Left lung (tissue), 10 donors: ENCODE data around the gene PRCC. TPM values are rescaled to one million over a fixed set of nuclear protein-coding genes. Genes with fewer than 3 reads are reported as not detected.

Source experiments
- ATAC-seq: fragments of 200-7000 bp; cut with Tn5 transposase; one replicate; pipeline ENCODE4 v1.9.1; 2020; ENCODE audit warnings: moderate library complexity
- DNase-seq, 4 donors: peaks; one replicate each; pipeline ENCODE4 v3.0.0-alpha.2; 2013 to 2020
- H3K27ac ChIP-seq, 2 donors: fragments of 200-600 bp; sonication (generic) in 1 of 2; one replicate each; pipeline versions ENCODE4 v1.5.0 to v1.8.0; 2020 to 2021
- H3K27me3 ChIP-seq, 2 donors: fragments of 200-600 bp; sonication (generic) in 1 of 2; one replicate each; pipeline versions ENCODE4 v1.5.0 to v1.8.0; 2020 to 2021
- H3K36me3 ChIP-seq, 2 donors: fragments of 200-600 bp; sonication (generic) in 1 of 2; one replicate each; pipeline versions ENCODE4 v1.5.0 to v1.8.0; 2020 to 2021
- H3K4me1 ChIP-seq, 2 donors: fragments of 200-600 bp; one replicate each; pipeline ENCODE4 v1.8.0; 2021
- H3K4me3 ChIP-seq, 2 donors: fragments of 200-600 bp; sonication (generic) in 1 of 2; one replicate each; pipeline versions ENCODE4 v1.5.0 to v1.8.0; 2020 to 2021; ENCODE audit warnings: mild to moderate bottlenecking in 1 of 2
- H3K9me3 ChIP-seq, 2 donors: fragments of 200-600 bp; sonication (generic) in 1 of 2; one replicate each; pipeline versions ENCODE4 v1.5.0 to v1.8.0; 2020 to 2021
- CTCF ChIP-seq, 2 donors: fragments of 200-600 bp; sonication (generic) in 1 of 2; IDR thresholded peaks; one replicate each; pipeline versions ENCODE4 v1.5.0 to v1.8.0; 2021; ENCODE audit warnings: antibody characterized with exemption in 2 of 2
- intact Hi-C, 2 donors: fragments of 100-400 bp; cut with DNase I; formaldehyde crosslinking; loops; one replicate each; pipeline versions ENCODE4 v1.11.2 to v1.14.2; 2022
- polyA plus RNA-seq, 6 donors: library from polyadenylated mRNA; unstranded; fragments of 120-200 nt; gene quantifications; one replicate each; pipeline ENCODE4 v1.2.1, GENCODE V29; 2013; ENCODE audit not compliant: insufficient read length in 6 of 6
- total RNA-seq, 2 donors: library from RNA; stranded (reverse); fragmentation: NEBNext Ultra II Directional; extraction: Animal tissue kit (Norgen Biotek cat#: 25700); gene quantifications; one replicate each; pipeline ENCODE4 v1.2.1, GENCODE V29; 2021
- donor health status: DM: no; HTN: yes; CAD: no.
- donor health status: DM: no; HTN: no; CAD: no.

The PRCC gene
- total and polyA plus RNA-seq, 8 donors, result 40.7 to 106 (median 96.3) TPM

- DNase-seq (no peak), ATAC-seq (no peak)
- H3K27me3 ChIP-seq, result peaks cover 0 to 29% of the 10 kb centered on the region in 2 donors
- H3K36me3 ChIP-seq, result no peaks in the 10 kb centered on the region
- peaks cover 10 to 28% of the 10 kb centered on the region in 2 donors for H3K4me1 ChIP-seq
- peak overlapping the region; percentile 35 to 39 for H3K4me3 ChIP-seq
- H3K27ac ChIP-seq, result no peak overlapping the region
- no peaks in the 10 kb centered on the region for H3K9me3 ChIP-seq
- no peak for TF ChIP-seq CTCF (IDR thresholded peaks at IDR 0.05)
- intact Hi-C loops, result no loop called here
Measured at GRCh38 chr1:156813298-156813697, 46.0 kb downstream of the PRCC start.

- ATAC-seq (peak; percentile 90), DNase-seq (peak in 3 of 4 donors; percentile 65 to 93 (median 66))
- Histone ChIP-seq H3K4me3 (peak overlapping the region; percentile 35 to 39), H3K36me3 (no peaks in the 10 kb centered on the region), H3K27me3 (peaks cover 0 to 29% of the 10 kb centered on the region in 2 donors), H3K9me3 (no peaks in the 10 kb centered on the region), H3K27ac (no peak overlapping the region), H3K4me1 (peaks cover 10 to 28% of the 10 kb centered on the region in 2 donors)
- TF ChIP-seq CTCF (IDR thresholded peaks at IDR 0.05), result peak; percentile 46
- intact Hi-C loops, result no loop called here
Measured at GRCh38 chr1:156813750-156814570, 46.6 kb downstream of the PRCC start.

GRCh38 chr1:156814571-156815260 is 47.4 kb downstream of the PRCC start:
- Histone ChIP-seq H3K9me3 (no peaks in the 10 kb centered on the region), H3K4me1 (peaks cover 10 to 28% of the 10 kb centered on the region in 2 donors), H3K4me3 (peak overlapping the region in 1 of 2 donors; percentile 39), H3K36me3 (no peaks in the 10 kb centered on the region), H3K27me3 (peaks cover 0 to 29% of the 10 kb centered on the region in 2 donors), H3K27ac (no peak overlapping the region)
- ATAC-seq (peak; percentile 4), DNase-seq (peak in 1 of 4 donors; percentile 72)
- TF ChIP-seq CTCF (IDR thresholded peaks at IDR 0.05), result no peak
- intact Hi-C loops, result no loop called here

- peak; percentile 13 for ATAC-seq
- Histone ChIP-seq H3K36me3 (no peaks in the 10 kb centered on the region), H3K27me3 (peaks cover 0 to 29% of the 10 kb centered on the region in 2 donors), H3K4me1 (peaks cover 10 to 28% of the 10 kb centered on the region in 2 donors), H3K27ac (no peak overlapping the region), H3K4me3 (peak overlapping the region in 1 of 2 donors; percentile 39), H3K9me3 (no peaks in the 10 kb centered on the region)
- no peak for TF ChIP-seq CTCF (IDR thresholded peaks at IDR 0.05)
- intact Hi-C loops, result no loop called here
- peak in 1 of 4 donors; percentile 72 for DNase-seq
Measured at GRCh38 chr1:156815307-156815826, 48.0 kb downstream of the PRCC start.
